ENCODE results near the gene OIT3.

DNA sequence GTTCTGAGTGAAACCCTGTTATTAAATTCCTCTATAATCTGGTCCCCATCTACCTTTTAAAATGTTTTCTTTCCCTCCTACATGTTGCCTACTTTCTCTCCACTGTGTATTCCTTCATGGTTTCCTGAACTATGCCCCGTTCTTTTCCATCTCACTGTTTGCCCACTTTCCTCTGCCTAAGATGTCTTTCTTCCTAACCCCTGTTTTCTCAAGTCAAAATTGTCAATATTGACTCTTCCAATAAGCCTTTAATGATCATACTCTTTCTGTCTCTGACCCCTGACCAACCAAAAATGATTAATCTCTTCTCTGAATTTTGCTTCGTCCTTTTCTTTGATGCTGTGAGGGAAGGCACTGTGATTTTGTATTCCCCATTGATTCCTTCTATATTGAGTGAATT lies 30.6 kb upstream of the OIT3 start:
- no peak for TF ChIP-seq CTCF (IDR thresholded peaks at IDR 0.05; ENCODE audit: insufficient read depth, low read length, poor library complexity, severe bottlenecking)
- no peak for TF ChIP-seq EZH2phosphoT487 (conservative IDR thresholded peaks at IDR 0.05; ENCODE audit: low read length)
